Measurements from ENCODE around the gene AGBL2.
A peak's percentile ranks its signal among the peaks of the same experiment; 100 is the strongest.

The AGBL2 gene

GRCh38 chr11:47626234-47626633 is 88.9 kb downstream of the AGBL2 start:
- no peak for DNase-seq

GRCh38 chr11:47620836-47621378 is 94.3 kb downstream of the AGBL2 start:
- no peak for DNase-seq

DNA sequence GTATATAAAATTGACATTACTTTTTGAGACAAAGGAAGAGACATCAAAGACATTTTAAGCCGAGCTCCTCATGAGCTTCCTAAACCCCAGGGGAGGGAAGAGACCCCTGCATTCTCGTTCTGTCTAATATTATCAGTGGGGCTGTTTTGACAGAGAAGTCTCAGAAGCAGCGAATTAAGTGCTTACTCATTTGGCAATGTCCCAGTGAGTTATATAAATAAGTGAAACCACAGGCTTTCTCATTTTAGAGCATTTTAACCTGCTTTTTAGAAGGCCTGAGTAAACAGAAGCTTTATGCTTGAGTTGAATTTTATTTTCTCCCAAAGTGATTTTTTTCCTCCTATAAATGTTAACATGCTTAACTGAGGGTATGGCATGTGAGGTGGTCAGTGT is 97.8 kb downstream of the AGBL2 start:
- peak; percentile 40 for DNase-seq

DNA sequence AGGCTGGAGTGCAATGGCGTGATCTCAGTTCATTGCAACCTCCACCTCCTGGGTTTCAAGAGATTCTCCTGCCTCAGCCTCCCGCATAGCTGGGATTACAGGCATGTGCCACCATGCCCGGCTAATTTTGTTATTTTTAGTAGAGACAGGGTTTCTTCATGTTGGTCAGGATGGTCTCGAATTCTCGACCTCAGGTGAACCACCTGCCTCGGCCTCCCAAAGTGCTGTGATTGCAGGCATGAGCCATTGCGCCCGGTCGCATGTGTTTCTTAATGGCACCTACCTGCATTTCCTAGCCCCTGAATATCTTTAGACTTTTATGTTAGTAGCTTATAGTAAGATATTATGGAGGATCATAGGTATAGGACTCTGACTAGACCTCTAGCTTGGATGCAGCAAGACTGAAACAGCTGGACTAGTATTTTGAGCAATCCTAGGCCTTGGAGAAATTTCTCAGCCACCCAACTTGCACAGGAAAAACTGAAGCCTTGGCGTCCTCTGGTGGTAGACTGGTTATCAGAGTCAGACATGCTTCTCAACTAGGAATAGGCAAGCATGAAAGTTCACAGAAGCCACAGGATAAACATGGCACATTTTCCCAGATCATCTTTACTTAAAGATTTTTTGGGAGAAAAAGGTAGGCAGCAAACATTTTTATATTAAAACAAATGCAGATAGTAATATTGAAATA is 98.3 kb downstream of the AGBL2 start:
- peak; percentile 61 for DNase-seq

DNA sequence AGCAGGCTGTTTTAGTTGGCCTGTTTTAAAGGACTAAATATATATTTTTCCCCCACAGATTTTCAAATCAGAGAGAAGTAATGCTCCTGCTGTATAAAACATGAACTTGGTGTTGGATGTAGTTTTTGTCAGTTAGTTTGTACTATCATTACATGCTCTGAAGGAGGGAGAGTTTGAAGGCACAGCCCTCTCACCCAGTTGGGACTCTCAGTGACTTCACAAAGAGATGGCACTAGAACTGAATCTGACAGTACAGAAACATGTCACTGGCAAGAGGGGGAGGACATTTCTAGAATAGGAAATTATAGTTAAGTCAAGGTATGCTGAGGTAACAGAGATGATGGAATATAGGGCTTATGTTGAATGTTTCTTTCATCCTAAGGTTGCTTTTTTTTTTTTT is 99.9 kb downstream of the AGBL2 start:
- no peak for DNase-seq

DNA sequence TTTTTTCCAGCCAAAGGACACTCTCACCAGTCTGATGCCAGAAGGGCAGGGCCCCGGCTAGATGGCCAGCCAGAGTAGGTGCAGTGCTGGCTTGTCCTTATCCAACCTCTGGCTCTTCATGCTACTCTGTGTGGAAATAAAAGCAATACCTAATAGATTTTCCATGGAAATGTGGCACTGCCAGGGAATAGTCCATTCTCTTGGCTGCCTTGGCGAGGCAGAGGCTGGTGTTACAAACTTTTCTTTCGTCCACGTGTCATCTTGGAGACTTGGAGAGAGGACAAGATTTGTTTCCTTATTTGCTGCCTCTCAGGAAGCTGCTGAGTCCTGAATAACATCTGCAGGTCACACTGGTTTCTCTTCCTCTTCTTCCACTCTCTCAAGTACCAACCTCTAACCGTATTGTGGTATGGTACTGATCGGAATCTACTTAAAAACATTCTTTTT is 103.8 kb downstream of the AGBL2 start:
- DNase-seq = no peak

DNA sequence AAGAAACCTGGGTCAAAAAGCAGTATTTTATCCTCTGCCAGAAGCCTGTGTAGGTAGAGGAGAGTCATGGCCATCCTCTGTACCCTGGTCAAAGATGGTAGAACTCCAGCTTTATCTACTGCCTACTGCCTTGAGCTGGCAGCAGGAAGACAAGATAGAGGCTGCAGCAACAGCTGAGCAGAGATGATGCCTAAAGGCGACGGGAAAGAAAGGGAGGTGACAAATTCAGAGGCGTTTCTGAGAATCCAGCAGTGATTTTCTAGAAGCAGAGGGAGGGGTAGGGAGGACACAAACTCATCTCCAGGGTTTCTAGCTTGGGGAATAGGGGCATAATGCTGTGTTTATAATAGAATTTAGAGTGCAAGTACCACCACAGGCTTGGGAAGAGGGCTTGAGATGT is 105.5 kb downstream of the AGBL2 start:
- no peak for DNase-seq
